Occipital lobe (tissue), 2 donors: Measurements from ENCODE around the gene GNG13. TPM values are rescaled to one million over a fixed set of nuclear protein-coding genes. Genes with fewer than 3 reads are reported as not detected.

Source experiments
- DNase-seq: peaks from one replicate; lab custom pipeline; 2025; lab: John Stamatoyannopoulos, UW
- total RNA-seq: library from RNA; depleted of rRNA; stranded (reverse); fragments of >200 nt; gene quantifications from one replicate; pipeline ENCODE4 v1.2.3, GENCODE V29; 2014

The GNG13 gene
- total RNA-seq, 1 donor from 2014 or later = not detected

- no peak for DNase-seq
These were observed 5.6 kb downstream of the GNG13 start for GRCh38 chr16:794853-795466.

GRCh38 chr16:794091-794822 is 6.3 kb downstream of the GNG13 start:
- DNase-seq = no peak

DNA sequence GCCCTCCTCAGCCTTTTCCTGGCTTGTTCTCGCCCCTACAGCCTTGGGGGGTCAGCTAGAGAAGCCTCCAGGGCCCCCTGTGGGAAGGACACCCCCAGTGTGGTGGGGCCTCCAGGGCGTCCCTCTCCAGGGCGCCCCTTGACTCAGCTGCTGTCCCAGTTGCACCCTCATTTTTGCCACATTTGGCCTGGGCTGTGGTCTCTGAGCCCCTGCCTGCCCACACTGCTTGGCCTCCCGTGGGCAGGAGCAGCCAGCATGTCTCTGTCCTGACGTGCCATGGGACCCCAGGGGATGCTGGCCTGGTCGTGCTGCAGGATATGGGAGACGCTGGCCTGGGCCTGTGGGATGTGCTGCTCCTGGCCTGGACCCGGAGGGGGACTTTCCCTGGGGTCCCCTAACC is 7.1 kb downstream of the GNG13 start:
- no peak for DNase-seq

- DNase-seq = no peak
These were observed 8.1 kb downstream of the GNG13 start for GRCh38 chr16:792221-792995.

DNA sequence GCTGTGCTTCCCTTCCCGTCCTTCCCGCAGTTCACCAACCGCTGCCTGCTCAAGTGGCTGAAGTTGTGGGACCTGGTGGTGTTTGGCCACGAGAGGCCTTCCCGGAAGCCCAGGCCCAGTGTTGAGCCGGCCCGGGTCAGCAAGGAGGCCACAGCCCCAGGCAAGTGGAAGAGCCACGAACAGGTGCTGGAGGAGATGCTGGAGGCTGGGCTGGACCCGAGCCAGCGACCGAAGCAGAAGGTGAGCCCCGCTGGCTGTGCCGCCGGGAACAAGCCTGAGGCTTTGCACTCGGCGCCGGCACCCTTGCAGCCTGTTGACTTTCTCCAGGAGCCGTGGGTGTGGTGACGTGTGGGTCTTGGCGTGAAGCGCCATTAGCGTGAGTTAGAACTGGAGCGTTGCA is 9.4 kb downstream of the GNG13 start:
- no peak for DNase-seq

DNA sequence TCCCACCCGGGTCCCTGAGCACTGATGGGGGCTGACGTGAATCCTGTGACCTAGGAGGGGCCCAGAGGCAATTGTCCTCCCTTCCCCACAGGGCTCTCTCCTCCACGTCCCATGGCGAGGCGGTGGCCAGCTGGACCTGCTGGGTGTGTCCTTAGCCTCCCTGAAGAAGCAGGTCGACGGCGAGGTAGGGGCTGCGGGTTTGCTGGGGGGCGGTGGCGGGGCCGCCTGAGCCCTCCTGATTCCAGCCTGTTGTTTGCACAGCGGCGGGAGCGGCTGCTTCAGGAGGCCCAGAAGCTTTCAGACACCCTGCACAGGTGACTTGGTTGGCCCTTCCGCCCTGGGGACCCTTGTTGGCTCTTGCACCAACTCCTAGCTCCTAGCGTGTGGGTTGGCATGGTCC is 10.4 kb downstream of the GNG13 start:
- no peak for DNase-seq

DNA sequence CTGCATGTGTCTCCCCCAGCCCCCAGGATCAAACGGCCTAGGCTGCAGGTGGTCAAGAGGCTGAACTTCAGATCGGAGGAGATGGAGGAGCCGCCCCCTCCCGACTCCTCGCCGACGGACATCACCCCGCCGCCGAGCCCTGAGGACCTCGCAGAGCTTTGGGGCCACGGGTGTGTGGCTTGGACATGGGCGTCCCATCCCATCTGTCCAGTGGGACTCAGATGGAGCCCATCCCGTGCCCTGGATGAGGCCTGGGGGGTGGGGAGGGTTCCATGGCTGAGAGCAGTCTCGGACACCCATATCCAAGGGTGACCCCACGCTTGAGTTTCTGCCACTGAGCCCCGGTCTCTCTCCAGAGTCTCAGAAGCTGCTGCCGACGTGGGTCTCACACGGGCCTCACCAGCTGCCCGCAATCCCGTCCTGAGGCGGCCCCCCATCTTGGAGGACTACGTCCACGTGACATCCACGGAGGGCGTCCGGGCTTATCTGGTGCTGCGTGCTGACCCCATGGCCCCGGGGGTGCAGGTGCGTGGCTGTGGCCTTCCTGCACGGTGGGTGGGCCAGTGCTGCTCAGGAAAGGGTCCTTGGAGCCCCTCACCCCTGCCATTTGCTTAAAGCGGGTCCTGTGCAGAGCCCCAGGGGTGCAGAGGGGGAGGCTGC is 11.2 kb downstream of the GNG13 start:
- no peak for DNase-seq

GRCh38 chr16:788399-789126 is 12.0 kb downstream of the GNG13 start, which contains the start of gene CHTF18:
Gene CHTF18 (plus strand): TSS chr16:788620. CDS start chr16:788685, 65 bp downstream.
- DNase-seq = peak; percentile 87

GRCh38 chr16:787978-788398 is 12.5 kb downstream of the GNG13 start, which contains the start of gene RPUSD1:
Gene RPUSD1 (minus strand): TSS chr16:788381. CDS start chr16:787737, 644 bp downstream.
- peak; percentile 29 for DNase-seq

GRCh38 chr16:787321-787966 is 13.1 kb downstream of the GNG13 start:
- DNase-seq = no peak

GRCh38 chr16:785563-786535 is 14.7 kb downstream of the GNG13 start:
- peak; percentile 22 for DNase-seq

GRCh38 chr16:784431-784830 is 16.1 kb downstream of the GNG13 start:
- no peak for DNase-seq

DNA sequence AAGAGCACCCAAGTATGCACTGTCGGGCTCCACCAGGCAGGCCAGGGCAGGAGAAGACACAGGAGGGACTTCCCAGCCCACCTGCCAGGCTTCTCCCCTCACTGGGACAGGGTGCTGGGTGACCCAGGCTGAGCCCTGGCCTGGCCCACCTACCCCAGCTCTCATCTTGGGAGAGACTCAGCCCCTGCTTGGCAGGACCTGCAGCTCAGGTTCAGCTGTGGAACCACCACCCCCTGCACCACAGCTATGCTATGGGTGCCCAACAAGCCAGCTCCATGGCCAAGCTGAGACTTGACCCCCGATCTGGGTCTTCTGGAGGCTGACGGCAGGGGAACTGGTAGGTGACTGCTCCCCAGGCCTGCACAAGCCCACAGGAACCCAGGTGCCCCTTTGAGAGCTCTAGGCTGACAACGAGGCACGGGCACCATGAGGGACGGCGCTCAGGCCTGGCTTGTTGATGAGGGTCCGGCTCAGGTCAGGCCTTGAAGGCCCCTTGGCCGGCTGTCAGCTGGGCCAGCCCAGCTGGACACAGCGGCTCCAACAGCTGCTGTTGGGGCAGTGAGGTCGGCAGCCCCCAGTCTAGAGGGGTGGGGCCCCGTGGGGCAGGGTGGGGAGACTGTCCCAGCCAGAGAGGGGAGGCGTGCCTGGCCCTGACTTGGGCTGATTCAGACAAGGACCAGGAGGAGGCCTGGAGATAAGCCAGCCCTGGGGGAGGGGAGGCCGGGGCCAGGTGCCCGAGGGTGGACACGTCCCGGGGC is 17.0 kb downstream of the GNG13 start:
- no peak for DNase-seq

DNA sequence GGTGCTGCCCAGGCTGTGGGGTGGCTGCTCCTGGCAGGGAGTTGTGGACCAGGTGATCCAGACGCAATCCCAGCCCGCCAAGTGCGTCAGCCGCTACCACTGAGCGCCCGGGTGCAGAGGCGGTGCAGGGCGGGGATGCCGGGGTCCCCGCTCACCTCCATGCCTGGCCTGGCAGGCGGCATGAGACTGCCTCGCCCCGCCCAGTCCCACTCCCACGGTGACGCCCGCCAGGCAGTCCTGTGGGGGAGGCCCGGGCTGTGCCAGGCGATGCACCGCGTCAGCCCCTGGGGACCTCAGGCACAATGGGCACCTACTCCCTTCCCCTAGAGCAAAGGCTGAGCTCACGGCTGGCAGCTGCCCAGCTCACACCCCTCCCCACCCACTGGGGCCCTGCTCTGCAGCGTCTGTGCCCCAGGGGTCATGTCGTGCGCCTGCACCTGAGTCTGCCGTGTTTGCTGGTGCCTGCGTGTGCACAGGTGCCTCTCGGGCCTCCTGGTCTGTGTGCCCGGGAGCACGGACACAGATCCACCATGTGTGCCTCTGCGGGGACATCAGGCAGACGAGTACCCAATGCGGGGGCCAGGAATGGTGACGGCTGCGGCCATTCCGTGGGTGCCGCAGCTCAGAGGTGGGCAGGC is 17.6 kb downstream of the GNG13 start:
- no peak for DNase-seq

GRCh38 chr16:782258-782657 is 18.3 kb downstream of the GNG13 start:
- no peak for DNase-seq

GRCh38 chr16:781346-782010 is 19.1 kb downstream of the GNG13 start:
- DNase-seq = no peak

- DNase-seq = no peak
These were observed 20.2 kb downstream of the GNG13 start for GRCh38 chr16:780296-780695.
